HEK293 (cell line): ENCODE results near the gene TMEM208.

Experiments used
- ATF2 ChIP-seq: fragments of 450-650 bp; formaldehyde crosslinking; IDR thresholded peaks from 2 replicates; pipeline ENCODE4 v1.5.1; 2016; ENCODE audit warnings: missing biosample characterization, missing genetic modification characterization, low read depth
- CTCF ChIP-seq: fragments of 450-650 bp; formaldehyde crosslinking; IDR thresholded peaks from 2 replicates; pipeline ENCODE4 v1.5.1; 2016; ENCODE audit warnings: missing biosample characterization, missing genetic modification characterization
- GLI2 ChIP-seq: fragments of 450-650 bp; formaldehyde crosslinking; IDR thresholded peaks from 2 replicates; pipeline ENCODE4; 2017; ENCODE audit warnings: missing biosample characterization, missing genetic modification characterization, low read depth, borderline replicate concordance
- HOXA7 ChIP-seq: sonication (generic); formaldehyde crosslinking; IDR thresholded peaks from 2 replicates; pipeline ENCODE4 v1.8.1; 2022; ENCODE audit warnings: missing genetic modification reagents, borderline replicate concordance
- OSR2 ChIP-seq: fragments of 450-650 bp; formaldehyde crosslinking; IDR thresholded peaks from 2 replicates; pipeline ENCODE4 v1.5.1; 2016; ENCODE audit warnings: missing biosample characterization, missing genetic modification characterization
- PRDM2 ChIP-seq: fragments of 450-650 bp; formaldehyde crosslinking; IDR thresholded peaks from 2 replicates; pipeline ENCODE4 v1.5.1; 2016; ENCODE audit warnings: missing biosample characterization, missing genetic modification characterization, borderline replicate concordance
- REST ChIP-seq: fragments of 450-650 bp; formaldehyde crosslinking; IDR thresholded peaks from 2 replicates; pipeline ENCODE4 v1.5.1; 2016; ENCODE audit warnings: missing biosample characterization, missing genetic modification characterization
- ZBTB1 ChIP-seq: fragments of 450-650 bp; formaldehyde crosslinking; IDR thresholded peaks from 2 replicates; pipeline ENCODE4 v1.5.1; 2016; ENCODE audit warnings: missing biosample characterization, missing genetic modification characterization
- ZBTB48 ChIP-seq: fragments of 450-650 bp; formaldehyde crosslinking; IDR thresholded peaks from 2 replicates; pipeline ENCODE4 v1.5.1; 2016; ENCODE audit warnings: missing biosample characterization, missing genetic modification characterization
- ZFP3 ChIP-seq: fragments of 450-650 bp; formaldehyde crosslinking; IDR thresholded peaks from 2 replicates; pipeline ENCODE4 v1.5.1; 2016; ENCODE audit warnings: low read depth, missing biosample characterization, missing genetic modification characterization

- TF ChIP-seq CTCF (tag by site-specific recombination) (peak; percentile 83), REST (tag by site-specific recombination) (no peak), ZBTB48 (tag by site-specific recombination) (no peak), ZFP3 (tag by site-specific recombination) (no peak), GLI2 (tag by site-specific recombination) (no peak), ZBTB1 (no peak), HOXA7 (CRISPR knock-in tag) (no peak), OSR2 (no peak), PRDM2 (tag by site-specific recombination) (no peak), ATF2 (tag by site-specific recombination) (no peak)
These were observed at the start of gene TMEM208 for GRCh38 chr16:67226804-67227566.
